GM12872 (cell line): ENCODE measurements around the gene TRPV3.

Experiments
- CTCF ChIP-seq: IDR thresholded peaks from 3 replicates; pipeline ENCODE4 v1.5.1; 2011; ENCODE audit warnings: low read depth, mild to moderate bottlenecking, low read length, moderate library complexity; ENCODE audit not compliant: insufficient read depth

TRPV3 gene

GRCh38 chr17:3558603-3559269 lies 1.1 kb upstream of the TRPV3 start:
- TF ChIP-seq CTCF, result no peak

- no peak for TF ChIP-seq CTCF
Observed at GRCh38 chr17:3556916-3557767, 470 bp downstream of the TRPV3 start.

GRCh38 chr17:3556239-3556915 lies 1.2 kb downstream of the TRPV3 start:
- no peak for TF ChIP-seq CTCF

- TF ChIP-seq CTCF, result no peak
Observed at GRCh38 chr17:3555189-3555796, 2.3 kb downstream of the TRPV3 start.

- no peak for TF ChIP-seq CTCF
Observed at GRCh38 chr17:3554440-3554839, 3.2 kb downstream of the TRPV3 start.

GRCh38 chr17:3553419-3554401 lies 3.9 kb downstream of the TRPV3 start:
- no peak for TF ChIP-seq CTCF
